NCI-H2196 (cell line): ENCODE results near the gene COLQ.

ENCODE experiments used
- DNase-seq: peaks from one replicate; lab custom pipeline; 2025; ENCODE audit not compliant: unreplicated experiment; lab: John Stamatoyannopoulos, UW

Gene COLQ

GRCh38 chr3:15520804-15521572 is 518 bp downstream of the COLQ start:
- DNase-seq, result no peak

- DNase-seq, result no peak
Measured at GRCh38 chr3:15520185-15520584, 1.3 kb downstream of the COLQ start.

GRCh38 chr3:15519096-15519495 is 2.4 kb downstream of the COLQ start:
- DNase-seq, result no peak

- DNase-seq, result no peak
Measured at GRCh38 chr3:15514663-15515340, 6.7 kb downstream of the COLQ start.

- no peak for DNase-seq
Measured at GRCh38 chr3:15513810-15514662, 7.5 kb downstream of the COLQ start.

GRCh38 chr3:15513116-15513515 is 8.4 kb downstream of the COLQ start:
- no peak for DNase-seq

- DNase-seq, result peak; percentile 63
Measured at GRCh38 chr3:15512166-15512565, 9.3 kb downstream of the COLQ start.

- no peak for DNase-seq
Measured at GRCh38 chr3:15511156-15511555, 10.3 kb downstream of the COLQ start.

- DNase-seq, result no peak
Measured at GRCh38 chr3:15510493-15510892, 11.0 kb downstream of the COLQ start.

- DNase-seq, result no peak
Measured at GRCh38 chr3:15506571-15506970, 14.9 kb downstream of the COLQ start.

- no peak for DNase-seq
Measured at GRCh38 chr3:15505479-15506165, 15.9 kb downstream of the COLQ start.

- DNase-seq, result no peak
Measured at GRCh38 chr3:15502616-15503015, 18.9 kb downstream of the COLQ start.

- DNase-seq, result no peak
Measured at GRCh38 chr3:15501126-15501525, 20.4 kb downstream of the COLQ start.

GRCh38 chr3:15500107-15500724 is 21.3 kb downstream of the COLQ start:
- DNase-seq, result no peak

- no peak for DNase-seq
Measured at GRCh38 chr3:15499536-15499935, 22.0 kb downstream of the COLQ start.

- DNase-seq, result no peak
Measured at GRCh38 chr3:15498431-15499214, 22.9 kb downstream of the COLQ start.

- DNase-seq, result no peak
Measured at GRCh38 chr3:15497964-15498363, 23.5 kb downstream of the COLQ start.

- no peak for DNase-seq
Measured at GRCh38 chr3:15496341-15496664, 25.2 kb downstream of the COLQ start.

- peak; percentile 21 for DNase-seq
Measured at GRCh38 chr3:15495461-15496340, 25.8 kb downstream of the COLQ start.
